HFFc6 (cell line): ENCODE results near the gene TELO2. TPM values are rescaled to one million over a fixed set of nuclear protein-coding genes. Genes with fewer than 3 reads are reported as not detected.

Source experiments
- DNase-seq: peaks from one replicate; pipeline ENCODE4 v3.0.0-alpha.2; 2018
- H3K27ac Mint-ChIP-seq: 2 replicates; pipeline ENCODE4 v1.8.0; 2020; ENCODE audit warnings: mild to moderate bottlenecking, mixed read lengths
- H3K27me3 Mint-ChIP-seq: 2 replicates; pipeline ENCODE4 v1.8.0; 2021; ENCODE audit warnings: mild to moderate bottlenecking, moderate library complexity, mixed read lengths; ENCODE audit not compliant: insufficient read depth
- H3K36me3 Mint-ChIP-seq: 2 replicates; pipeline ENCODE4 v1.8.0; 2021; ENCODE audit warnings: low read depth, mixed read lengths
- H3K4me1 Mint-ChIP-seq: 2 replicates; pipeline ENCODE4 v1.8.0; 2020; ENCODE audit warnings: low read depth, mixed read lengths
- H3K4me3 Mint-ChIP-seq: 2 replicates; pipeline ENCODE4 v1.8.0; 2020; ENCODE audit warnings: mild to moderate bottlenecking, moderate library complexity, mixed read lengths
- H3K9me3 Mint-ChIP-seq: 2 replicates; pipeline ENCODE4 v1.8.0; 2020; ENCODE audit warnings: mild to moderate bottlenecking, mixed read lengths
- total RNA-seq, 6 experiments: library from RNA; stranded (reverse); fragmentation: NEBNext Ultra II Directional; extraction: Animal tissue kit (Norgen Biotek cat#: 25700); gene quantifications; 2 replicates in 1 of 6; 3 replicates in 5 of 6; pipeline ENCODE4 v1.2.3, GENCODE V29; 2021
- TF ChIP-seq, protein P1 (sequence below): fragments of 200-600 bp; sonication (generic); IDR thresholded peaks from 2 replicates; pipeline ENCODE4 v1.5.0; 2021; ENCODE audit warnings: antibody characterized with exemption, mild to moderate bottlenecking

TELO2 gene
- total RNA-seq, 6 experiments from 2014 or later = 28.6 to 37.4 (median 34.8) TPM

- peaks cover 24% of the 10 kb centered on the region for H3K36me3 Mint-ChIP-seq
Measured at GRCh38 chr16:1535391-1536291, 42.5 kb downstream of the TELO2 start.

GRCh38 chr16:1536601-1537000 lies 43.4 kb downstream of the TELO2 start:
- TF ChIP-seq, protein P1, sequence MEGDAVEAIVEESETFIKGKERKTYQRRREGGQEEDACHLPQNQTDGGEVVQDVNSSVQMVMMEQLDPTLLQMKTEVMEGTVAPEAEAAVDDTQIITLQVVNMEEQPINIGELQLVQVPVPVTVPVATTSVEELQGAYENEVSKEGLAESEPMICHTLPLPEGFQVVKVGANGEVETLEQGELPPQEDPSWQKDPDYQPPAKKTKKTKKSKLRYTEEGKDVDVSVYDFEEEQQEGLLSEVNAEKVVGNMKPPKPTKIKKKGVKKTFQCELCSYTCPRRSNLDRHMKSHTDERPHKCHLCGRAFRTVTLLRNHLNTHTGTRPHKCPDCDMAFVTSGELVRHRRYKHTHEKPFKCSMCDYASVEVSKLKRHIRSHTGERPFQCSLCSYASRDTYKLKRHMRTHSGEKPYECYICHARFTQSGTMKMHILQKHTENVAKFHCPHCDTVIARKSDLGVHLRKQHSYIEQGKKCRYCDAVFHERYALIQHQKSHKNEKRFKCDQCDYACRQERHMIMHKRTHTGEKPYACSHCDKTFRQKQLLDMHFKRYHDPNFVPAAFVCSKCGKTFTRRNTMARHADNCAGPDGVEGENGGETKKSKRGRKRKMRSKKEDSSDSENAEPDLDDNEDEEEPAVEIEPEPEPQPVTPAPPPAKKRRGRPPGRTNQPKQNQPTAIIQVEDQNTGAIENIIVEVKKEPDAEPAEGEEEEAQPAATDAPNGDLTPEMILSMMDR = no peak
- no peak for DNase-seq
- Mint-ChIP-seq H3K27ac (peak overlapping the region; percentile 16; the same call in 1 of the 2 replicates), H3K4me3 (peak overlapping the region; percentile 61; the same call in 1 of the 2 replicates), H3K9me3 (no peaks in the 10 kb centered on the region), H3K36me3 (peaks cover 24% of the 10 kb centered on the region), H3K4me1 (peaks cover 39% of the 10 kb centered on the region), H3K27me3 (peaks cover 6% of the 10 kb centered on the region; the same call in 1 of the 2 replicates)

More at GRCh38 chr16:1535391-1536291, 42.5 kb downstream of the TELO2 start:
- TF ChIP-seq, protein P1 = no peak
- peaks cover 6% of the 10 kb centered on the region for H3K27me3 Mint-ChIP-seq
- peaks cover 49% of the 10 kb centered on the region for H3K4me1 Mint-ChIP-seq
- peak; percentile 4 for DNase-seq
- H3K4me3 Mint-ChIP-seq = peak overlapping the region; percentile 91
- H3K9me3 Mint-ChIP-seq = no peaks in the 10 kb centered on the region
- peak overlapping the region; percentile 78 for H3K27ac Mint-ChIP-seq

DNA sequence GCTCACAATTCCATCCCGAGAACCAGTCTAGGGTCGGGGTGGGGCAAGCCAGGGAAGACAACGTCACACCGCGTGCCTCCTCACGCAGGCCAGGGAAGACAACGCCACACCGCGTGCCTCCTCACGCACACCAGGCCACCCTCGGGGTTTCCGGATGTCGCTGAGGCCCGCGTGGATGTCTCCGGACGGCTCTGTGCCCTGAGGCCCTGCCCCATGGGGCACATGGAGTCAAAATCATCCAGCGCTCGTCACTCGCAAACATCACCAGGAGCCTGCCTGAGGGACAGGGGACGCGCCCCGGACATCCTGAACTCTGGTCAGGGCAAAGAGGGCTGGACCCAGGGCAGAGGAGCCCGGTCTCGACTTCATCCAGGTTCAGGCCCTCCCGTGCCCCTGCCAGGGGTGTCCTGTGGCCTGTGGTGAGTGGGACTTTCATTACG lies 44.0 kb downstream of the TELO2 start:
- Mint-ChIP-seq H3K27me3 (peaks cover 6% of the 10 kb centered on the region; the same call in 1 of the 2 replicates), H3K36me3 (peaks cover 24% of the 10 kb centered on the region), H3K4me1 (peaks cover 34% of the 10 kb centered on the region), H3K27ac (peak overlapping the region; percentile 16; the same call in 1 of the 2 replicates), H3K4me3 (peak overlapping the region; percentile 61; the same call in 1 of the 2 replicates), H3K9me3 (no peaks in the 10 kb centered on the region)
- TF ChIP-seq, protein P1 = no peak
- DNase-seq = no peak

DNA sequence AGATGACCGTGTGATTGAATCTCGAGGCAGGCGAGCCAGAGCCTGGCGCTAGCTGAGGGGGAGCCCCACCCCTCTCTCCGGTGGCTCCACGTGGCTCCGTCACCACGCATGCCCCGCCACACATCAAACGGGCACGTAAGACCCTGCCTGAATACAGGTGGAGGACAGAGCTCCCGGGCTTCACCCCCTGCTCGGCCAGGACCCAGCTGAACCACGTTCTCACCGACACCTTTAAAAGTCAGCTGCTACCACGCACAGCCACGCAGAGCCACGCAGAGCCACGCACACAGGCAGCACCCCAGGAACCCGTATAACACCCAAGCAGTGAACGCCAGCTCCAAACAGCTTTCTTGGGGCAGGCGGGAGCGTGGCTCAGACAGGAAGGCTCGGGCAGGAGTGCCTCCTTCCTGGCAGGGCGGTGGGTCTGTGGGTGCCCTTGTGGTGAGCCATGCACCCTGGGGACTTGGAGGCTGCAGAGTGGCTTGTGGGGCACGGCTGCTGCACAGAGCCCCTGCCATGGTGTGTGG lies 44.7 kb downstream of the TELO2 start:
- H3K36me3 Mint-ChIP-seq = peaks cover 28% of the 10 kb centered on the region
- no peak for DNase-seq
- H3K4me3 Mint-ChIP-seq = no peak overlapping the region
- peaks cover 6% of the 10 kb centered on the region; the same call in 1 of the 2 replicates for H3K27me3 Mint-ChIP-seq
- peaks cover 33% of the 10 kb centered on the region for H3K4me1 Mint-ChIP-seq
- no peak overlapping the region for H3K27ac Mint-ChIP-seq
- TF ChIP-seq, protein P1 = no peak
- H3K9me3 Mint-ChIP-seq = no peaks in the 10 kb centered on the region

DNA sequence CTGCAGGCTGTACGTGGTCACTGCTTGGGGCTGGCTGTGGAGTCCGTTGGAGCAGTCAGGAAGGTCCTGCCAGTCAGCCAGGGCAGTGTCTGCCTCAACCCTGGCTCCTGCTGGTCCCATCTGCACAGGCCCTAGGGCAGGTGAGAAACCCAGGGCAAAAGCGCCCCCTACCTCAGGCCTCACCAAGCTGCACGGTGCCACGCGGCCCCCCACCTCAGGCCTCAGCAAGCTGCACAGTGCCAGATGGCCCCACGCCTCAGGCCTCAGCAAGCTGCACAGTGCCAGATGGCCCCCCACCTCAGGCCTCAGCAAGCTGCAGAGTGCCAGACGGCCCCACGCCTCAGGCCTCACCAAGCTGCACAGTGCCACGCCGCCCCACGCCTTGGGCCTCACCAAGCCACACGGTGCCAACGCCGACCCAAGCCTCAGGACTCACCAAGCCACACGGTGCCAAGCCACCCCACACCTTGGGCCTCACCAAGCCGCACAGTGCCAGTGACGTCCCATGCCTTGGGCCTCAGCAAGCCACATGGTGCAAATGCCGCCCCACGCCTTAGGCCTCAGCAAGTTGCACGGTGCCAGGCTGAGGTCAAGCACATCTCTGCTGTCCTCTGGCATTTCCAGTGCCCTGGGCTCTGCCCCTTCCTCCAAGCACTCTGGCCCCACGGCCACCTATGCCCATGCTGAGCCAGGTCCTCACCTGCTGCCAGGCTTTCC lies 45.8 kb downstream of the TELO2 start:
- Mint-ChIP-seq H3K27me3 (peaks cover 6% of the 10 kb centered on the region; the same call in 1 of the 2 replicates), H3K9me3 (no peaks in the 10 kb centered on the region), H3K27ac (peak overlapping the region; percentile 10; the same call in 1 of the 2 replicates), H3K4me1 (peaks cover 39% of the 10 kb centered on the region), H3K4me3 (no peak overlapping the region), H3K36me3 (peaks cover 33% of the 10 kb centered on the region)
- DNase-seq = no peak
- TF ChIP-seq, protein P1 = no peak
